AG08396 (cell line): ENCODE data around the gene SIGLEC15.
"Not testable (repeated sequence)": the region's sequence is repeated elsewhere in the genome, so short reads cannot be mapped to it uniquely, and the experiment has no call there.

Experiments
- DNase-seq: peaks from one replicate; pipeline ENCODE4 v3.0.0; 2012; ENCODE audit warnings: low spot score, mixed read lengths

The SIGLEC15 gene

DNA sequence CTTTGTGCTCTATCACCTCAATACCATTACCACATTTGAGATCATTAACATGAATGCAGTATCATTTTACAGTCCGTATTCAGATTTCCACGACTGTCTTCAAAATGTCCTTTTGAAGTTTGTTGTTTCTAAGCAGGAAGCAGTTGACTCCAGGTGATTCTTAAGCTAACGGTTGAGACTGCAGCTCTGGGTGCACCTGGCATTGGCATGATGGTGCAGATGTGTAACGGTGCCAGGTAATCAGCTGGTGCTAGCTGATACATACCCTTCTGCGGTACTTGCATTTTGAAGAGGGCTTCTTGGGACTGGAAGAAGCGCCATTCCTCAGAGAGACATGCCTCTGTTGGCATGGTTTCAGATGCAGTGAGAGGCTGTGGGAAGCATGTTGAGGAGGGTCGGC is 19.5 kb downstream of the SIGLEC15 start:
- no peak for DNase-seq

DNA sequence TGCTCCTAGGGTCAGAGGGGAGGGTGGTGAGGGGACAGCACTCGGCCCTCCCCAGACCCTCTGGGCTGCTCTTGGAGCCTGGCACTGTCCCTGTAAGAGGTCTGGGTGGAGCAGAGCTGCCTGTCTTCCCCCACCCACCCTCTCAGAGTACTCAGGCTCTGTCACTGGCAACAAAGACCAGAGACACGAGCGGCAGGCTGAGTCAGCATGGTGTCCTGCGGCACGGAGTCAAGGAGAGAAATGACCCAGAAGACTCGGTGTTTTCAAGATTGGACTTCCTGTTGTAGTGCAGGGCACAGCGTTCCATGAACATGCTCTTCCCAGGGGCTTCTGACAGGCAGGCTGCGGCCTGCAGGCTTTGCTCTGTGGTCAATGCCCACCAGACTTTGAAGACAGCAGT is 19.9 kb downstream of the SIGLEC15 start:
- no peak for DNase-seq

DNA sequence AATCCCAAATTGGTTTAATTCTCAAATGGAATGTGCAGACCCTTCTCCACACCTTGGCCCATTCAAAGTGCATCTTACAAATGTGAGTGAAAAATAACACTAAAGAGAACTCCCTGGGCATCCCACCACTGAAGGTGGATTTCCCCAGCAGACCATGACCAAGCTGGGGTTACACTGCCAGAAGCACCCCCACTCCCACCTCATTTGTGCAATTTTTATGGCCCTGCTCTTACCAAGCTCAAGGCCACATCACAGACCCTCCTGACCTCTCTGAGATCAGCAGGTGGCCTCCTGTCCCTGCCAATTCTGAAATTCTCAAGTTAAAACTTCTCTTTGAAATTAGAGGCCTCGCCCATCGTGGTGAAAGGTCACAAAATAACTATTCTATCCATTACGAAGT is 21.6 kb downstream of the SIGLEC15 start:
- DNase-seq: no peak

DNA sequence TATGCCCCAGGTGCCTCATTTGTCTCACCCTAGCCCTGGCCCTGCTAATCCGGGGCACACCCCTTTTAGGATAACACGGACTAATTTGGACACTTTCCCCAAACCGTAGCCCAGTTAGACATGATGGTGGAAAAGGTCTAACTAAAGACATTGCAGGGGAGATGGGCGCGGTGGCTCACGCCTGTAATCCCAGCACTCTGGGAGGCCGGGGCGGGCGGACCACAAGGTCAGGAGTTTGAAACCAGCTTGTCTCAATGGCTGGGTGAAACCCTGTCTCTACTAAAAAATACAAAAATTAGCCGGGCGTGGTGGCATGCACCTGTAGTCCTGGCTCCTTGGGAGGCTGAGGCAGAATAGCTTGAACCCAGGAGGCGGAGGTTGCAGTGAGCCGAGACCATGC is 23.2 kb downstream of the SIGLEC15 start:
- DNase-seq: not testable (repeated sequence)

GRCh38 chr18:45849529-45849928 is 24.1 kb downstream of the SIGLEC15 start:
- DNase-seq: no peak

- no peak for DNase-seq
Observed at GRCh38 chr18:45850021-45850420, 24.5 kb downstream of the SIGLEC15 start.

- DNase-seq: no peak
Observed at GRCh38 chr18:45851161-45851925, 25.9 kb downstream of the SIGLEC15 start.

GRCh38 chr18:45852631-45853030 is 27.2 kb downstream of the SIGLEC15 start:
- no peak for DNase-seq

- no peak for DNase-seq
Observed at GRCh38 chr18:45854036-45854586, 28.6 kb downstream of the SIGLEC15 start.

GRCh38 chr18:45856531-45856930 is 31.1 kb downstream of the SIGLEC15 start:
- peak; percentile 25 for DNase-seq

GRCh38 chr18:45859334-45859733 is 33.9 kb downstream of the SIGLEC15 start:
- DNase-seq: no peak

GRCh38 chr18:45860492-45860891 is 35.0 kb downstream of the SIGLEC15 start:
- no peak for DNase-seq

GRCh38 chr18:45860971-45861370 is 35.5 kb downstream of the SIGLEC15 start:
- no peak for DNase-seq

GRCh38 chr18:45861926-45862325 is 36.5 kb downstream of the SIGLEC15 start:
- no peak for DNase-seq

- no peak for DNase-seq
Observed at GRCh38 chr18:45863469-45863868, 38.0 kb downstream of the SIGLEC15 start.

- DNase-seq: no peak
Observed at GRCh38 chr18:45864081-45864480, 38.6 kb downstream of the SIGLEC15 start.

DNA sequence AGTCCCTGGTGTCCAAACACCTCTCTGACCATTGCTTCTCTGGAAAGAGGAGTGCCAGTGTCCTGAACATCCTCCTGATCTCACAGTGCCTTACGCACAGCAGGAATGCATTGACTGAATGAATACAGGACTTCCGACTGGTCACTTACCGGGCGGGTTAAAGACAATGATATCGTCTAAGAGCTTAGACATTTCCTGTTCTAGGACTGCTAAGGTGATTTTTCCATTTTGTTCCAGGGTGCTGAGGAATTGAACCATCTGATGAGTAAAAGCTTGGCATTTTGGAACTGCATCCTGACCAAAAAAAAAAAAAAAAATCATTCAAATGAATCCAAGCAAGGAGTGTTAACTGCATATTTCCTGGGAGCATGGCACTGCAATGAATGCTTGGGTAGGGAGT is 40.0 kb downstream of the SIGLEC15 start:
- DNase-seq: no peak

DNA sequence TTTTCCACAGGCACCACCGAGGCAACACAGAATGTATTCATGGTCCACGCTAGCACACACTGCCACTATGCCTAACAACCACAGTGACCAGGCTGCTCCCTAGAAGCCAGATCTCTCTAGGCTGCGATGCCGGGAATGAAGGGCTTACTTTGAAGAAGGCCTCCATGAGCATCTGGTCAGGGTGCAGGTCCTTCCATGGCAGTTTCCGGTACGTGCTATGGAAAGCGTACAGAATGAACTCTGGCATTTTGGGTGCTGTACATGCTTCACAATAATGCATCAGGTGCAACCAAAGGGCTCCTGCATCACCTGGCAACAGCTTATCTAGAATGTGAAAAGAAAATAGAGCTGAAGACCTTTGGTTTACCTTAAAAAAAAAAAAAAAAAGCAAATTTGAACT is 44.9 kb downstream of the SIGLEC15 start:
- DNase-seq: no peak

GRCh38 chr18:45871431-45872084 is 46.1 kb downstream of the SIGLEC15 start:
- no peak for DNase-seq

GRCh38 chr18:45874491-45875184 is 49.2 kb downstream of the SIGLEC15 start:
- no peak for DNase-seq

DNA sequence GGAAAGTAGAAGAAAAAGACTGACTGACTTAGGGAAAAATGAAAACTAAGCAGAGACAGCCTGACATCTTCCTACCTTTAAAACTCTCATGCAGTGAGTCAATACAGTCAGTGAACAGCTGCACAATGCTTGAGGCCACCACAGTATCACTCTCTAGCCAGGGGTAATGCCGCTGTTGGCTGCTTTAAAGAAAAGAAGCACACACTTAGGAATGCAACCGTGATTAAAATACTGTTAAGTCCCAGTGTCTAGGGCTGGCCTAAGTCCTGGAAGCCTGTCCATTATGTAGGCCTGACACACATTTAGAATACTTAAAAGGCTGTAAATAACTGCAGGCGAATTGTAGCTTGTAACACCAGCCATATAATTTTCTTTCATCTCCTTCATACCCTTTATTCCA is 50.7 kb downstream of the SIGLEC15 start:
- DNase-seq: no peak

GRCh38 chr18:45877403-45877802 is 51.9 kb downstream of the SIGLEC15 start:
- DNase-seq: no peak
